Activated effector memory CD4-positive, alpha-beta T cell treated with anti-CD3 and anti-CD28 coated beads, Interleukin-2, amount 50 U/mL, for 16 hours (primary cell): Measurements from ENCODE around the gene SCRN1.
"Not testable (repeated sequence)": the region's sequence is repeated elsewhere in the genome, so short reads cannot be mapped to it uniquely, and the experiment has no call there.

ENCODE experiments used
- DNase-seq: peaks from one replicate; pipeline ENCODE4 v3.0.0-alpha.2; 2020

Gene SCRN1

DNA sequence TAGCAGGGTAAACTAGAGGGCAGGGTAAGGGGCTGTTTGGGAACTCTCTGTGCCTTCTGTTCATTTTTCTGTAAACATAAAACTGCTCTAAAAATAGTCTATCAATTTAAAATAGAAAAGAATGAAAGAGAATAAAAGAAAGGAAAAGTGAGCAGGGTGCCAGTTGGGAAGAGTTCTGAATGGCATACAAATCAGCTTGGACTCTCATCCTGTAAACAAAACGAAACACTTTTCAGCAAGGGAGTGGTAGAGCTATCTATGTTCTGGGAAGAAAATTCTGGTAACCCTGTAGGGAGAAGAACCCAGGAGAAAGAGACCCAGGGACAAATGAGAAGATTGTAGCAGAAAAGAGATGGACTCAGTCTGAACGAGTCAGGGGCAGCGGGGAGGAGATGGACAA lies 24.6 kb downstream of the SCRN1 start:
- DNase-seq, result no peak

DNA sequence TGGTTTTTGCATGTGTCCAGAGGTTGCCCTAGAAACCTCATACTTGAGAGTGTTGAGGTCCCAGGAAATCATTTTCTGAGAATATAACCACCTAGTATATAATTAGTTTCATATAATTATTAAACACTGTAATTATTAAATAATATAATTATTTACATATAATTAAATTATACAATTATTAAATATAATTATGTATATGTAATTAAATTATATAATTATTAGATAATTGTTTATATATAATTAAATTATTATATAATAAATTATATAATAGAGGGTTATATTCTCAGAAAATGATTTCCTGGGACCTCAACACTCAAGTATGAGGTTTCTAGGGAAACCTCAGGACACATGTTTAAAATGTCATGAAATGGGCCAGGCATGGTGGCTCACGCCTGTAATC lies 27.6 kb downstream of the SCRN1 start:
- DNase-seq, result no peak

DNA sequence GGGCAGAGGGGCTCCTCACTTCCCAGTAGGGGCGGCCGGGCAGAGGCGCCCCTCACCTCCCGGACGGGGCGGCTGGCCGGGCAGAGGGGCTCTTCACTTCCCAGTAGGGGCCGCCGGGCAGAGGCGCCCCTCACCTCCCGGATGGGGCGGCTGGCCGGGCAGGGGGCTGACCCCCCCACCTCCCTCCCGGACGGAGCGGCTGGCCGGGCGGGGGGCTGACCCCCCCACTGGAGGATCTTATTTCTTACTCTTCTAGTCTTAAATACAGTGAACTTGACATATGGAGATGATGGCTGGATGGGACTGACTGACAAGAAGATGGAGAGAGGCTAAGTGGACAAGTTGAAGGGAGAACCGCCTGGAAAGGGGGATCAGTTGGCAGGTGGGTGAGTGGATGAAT lies 28.0 kb downstream of the SCRN1 start:
- not testable (repeated sequence) for DNase-seq

DNA sequence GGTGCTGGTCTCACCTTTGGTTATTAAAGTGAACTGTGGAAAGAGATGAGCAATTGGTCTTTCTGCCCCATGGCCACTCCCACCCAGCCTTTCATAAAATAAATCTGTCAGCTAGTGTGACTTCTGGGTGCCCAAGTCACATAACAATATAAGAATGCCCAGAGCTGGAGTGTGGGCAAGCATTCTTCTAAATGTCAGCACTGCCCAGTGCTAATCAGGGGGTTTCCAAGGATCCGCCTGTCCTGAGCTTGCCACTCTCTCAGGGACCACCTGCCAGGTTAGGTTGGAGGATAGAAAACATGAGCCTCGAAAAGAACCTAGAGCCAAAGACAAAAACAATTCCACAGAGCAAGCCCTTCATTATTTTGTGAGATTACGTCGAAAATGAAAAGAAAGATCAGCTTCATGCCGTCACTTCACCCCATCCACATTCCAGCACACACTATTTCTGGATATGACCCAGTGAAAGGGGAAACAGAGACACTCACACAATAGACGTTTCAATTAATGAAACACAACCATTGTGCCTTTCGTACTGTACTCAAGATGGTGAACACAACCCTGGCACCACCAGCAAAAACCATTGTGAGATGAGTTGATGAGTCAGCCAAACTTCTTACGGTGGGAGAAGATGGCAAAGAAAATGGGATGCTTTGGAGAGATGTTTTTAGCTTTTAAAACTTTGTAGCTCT lies 30.8 kb downstream of the SCRN1 start:
- DNase-seq, result no peak

DNA sequence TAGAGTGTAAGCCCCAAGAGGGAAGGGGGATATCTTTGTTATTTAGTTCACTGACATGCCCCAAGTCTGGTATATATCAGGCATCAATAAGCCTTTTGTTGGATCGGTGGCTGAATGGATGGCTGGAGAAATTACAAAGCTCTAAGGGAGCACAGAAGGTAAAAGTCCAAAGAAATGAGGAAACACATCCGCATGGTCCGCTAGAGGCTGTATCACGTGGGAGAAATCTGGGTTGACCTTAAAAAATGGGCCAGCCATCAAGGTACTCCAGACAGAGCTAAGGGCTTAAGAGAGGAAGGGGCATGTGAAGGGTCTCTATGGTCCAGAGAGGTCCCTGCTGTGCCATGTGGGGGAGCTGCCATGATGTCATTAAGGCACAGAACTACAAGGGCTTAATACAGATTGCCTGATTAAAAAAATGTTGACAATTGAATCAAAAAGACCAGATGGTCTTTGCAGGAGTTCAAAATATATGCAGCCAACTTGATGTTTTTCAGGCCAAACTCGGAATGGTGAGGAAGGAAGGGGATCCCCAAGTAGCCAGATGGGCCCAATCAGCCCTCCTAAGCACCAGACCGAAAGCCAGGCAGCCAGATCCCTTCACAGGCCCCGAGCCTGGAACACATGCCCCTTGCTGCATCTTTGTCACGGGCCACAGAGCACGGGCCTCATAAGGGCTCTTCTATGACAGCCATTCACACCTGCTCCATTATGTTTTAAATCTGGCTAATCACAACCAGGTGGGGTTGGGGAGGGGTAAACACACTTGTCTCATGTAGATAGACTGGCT lies 31.9 kb downstream of the SCRN1 start:
- DNase-seq, result no peak

DNA sequence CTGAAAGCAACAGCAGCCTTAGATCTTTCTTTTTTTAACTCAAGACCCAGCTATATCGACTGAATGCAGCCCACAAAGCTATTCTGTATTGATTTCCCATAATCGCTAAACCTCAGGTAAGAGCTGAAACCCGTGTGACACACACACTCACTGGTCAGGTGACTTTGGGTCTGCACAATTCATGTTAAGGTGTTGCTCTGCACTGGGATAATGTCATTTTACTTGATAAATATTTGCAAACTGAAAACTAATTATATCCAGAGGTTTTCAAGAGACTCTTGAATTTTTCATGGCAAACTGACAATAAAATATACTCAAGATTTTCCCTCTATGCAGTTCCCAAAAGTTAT lies 33.1 kb downstream of the SCRN1 start:
- DNase-seq, result no peak

DNA sequence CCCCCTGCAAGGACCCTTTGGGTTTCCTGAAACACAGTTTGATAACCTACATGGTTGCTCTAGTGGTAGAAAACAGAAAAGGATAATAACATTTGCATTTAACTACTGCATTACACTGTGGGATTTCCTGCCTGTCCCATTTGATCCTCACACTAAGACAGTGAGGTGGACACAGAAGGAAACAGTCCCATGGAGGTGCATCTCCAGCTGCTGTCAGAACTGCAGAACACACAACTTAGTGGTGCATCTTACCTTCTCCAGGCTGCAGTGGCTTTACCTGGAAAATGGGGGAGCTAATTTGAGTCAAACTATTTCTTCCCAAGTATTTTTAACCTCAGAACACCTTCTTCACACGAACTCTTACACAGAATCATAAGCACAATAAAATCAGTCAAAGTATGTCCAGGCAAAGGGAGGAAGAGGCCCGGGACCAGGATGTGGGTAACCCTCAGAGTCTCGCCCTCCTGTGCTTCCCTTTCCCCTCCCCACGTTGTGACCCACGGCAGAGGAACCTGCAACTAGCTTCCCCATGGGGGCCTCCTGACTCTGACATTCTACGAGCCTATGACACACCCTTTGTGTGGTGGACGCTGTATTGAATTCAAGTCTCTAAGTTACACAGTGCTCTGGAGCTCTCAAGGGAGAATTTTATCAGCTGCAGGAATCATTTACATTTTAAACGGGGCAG lies 33.7 kb downstream of the SCRN1 start:
- DNase-seq, result no peak

DNA sequence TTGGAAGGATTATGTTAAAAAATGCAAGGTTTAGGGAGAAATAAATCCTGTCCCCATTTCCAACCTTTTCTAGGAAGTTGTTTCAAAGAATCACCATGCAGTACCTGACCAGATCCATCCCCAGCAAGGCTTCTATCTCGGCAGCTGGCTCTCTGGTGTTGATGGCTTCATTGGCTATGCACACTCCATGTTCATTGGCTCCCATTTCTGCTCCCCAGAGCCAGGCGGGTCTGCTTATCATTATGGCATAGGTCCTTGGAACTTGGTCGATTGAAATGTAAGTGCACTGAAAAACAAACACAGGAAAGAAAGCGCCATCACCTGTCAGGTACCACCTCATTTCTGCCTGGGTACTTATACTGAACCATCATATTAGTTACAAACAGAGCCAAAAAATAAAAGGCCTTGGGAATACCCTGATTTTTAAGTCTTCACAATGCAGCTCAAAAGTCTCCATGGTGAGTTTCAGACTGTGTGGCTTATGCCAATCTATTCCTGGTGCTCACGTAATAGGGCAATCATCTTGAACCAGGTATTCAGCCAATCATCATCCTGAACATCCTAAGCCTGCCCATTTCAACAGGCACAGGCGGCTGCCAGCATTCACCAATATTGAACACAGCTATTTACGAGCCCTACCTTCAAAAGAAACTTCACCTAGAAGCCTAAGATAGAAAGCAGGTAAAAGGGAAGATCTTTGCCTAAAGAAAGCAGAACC lies 34.4 kb downstream of the SCRN1 start:
- DNase-seq, result no peak

DNA sequence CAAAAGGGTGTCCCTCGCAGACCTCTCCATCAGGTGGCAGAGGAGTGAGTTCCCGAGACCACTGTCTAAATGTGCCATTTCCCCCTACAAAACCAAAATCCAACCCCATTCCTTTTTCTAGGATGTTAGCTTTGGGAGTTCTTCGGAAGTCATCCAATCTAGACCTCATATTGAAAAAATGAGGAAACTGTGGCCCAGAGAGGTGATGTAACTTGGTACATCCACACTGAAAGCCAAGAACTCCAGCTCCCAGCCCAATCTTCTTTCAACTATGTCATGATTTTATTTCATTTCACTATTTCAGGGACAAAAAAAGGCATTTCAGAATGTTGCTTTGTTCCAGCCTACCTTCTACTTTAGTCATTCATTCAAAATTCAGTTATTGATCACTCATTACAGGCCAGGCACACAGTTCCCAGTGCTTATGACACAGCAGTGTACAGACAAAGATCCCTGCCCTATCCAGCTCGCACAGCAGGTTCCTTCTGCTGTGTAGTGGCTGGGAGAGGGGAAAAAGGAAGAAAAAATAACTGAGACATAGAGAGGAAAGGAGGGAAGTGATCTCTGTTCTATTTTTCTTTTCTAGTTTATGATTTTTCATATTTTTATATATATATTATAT lies 35.8 kb downstream of the SCRN1 start:
- DNase-seq, result no peak

DNA sequence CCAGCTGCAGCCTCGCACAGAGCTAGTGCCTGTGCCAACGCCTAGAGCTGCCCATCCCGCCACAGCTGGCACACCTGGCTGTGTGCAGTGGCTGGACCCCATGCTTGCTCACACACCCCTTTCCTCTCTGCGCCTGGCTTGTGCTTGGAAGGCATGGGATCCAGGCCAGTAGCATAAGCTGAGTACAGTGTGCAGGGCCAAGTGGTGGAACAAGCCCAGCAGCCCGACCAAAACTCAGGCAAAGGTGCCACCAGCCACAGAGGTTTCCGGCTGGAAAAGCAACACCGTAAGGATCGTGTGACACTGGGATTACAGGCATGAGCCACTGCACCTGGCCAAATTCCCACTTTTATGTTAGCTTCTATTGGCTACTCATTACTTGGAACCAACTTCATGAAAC lies 38.4 kb downstream of the SCRN1 start:
- no peak for DNase-seq

DNA sequence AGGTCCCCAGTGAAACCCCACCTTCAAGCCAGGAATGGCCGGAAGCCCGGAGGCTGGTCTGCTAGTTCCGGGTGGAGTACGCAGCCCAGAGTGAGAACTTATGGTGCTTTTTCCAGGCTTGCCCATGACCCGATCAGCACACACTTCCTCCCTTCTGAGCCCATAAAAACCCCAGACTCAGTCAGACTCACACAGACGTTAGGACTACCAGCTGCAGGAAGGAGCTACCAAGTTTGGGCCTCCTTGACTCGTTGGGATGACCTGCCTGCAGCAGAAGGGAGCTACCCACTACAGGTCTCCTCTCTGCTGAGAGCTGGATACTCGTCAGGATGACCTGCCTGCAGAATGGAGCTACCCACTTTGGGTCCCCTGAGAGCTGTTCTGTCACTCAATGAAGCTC lies 39.1 kb downstream of the SCRN1 start:
- DNase-seq, result no peak

DNA sequence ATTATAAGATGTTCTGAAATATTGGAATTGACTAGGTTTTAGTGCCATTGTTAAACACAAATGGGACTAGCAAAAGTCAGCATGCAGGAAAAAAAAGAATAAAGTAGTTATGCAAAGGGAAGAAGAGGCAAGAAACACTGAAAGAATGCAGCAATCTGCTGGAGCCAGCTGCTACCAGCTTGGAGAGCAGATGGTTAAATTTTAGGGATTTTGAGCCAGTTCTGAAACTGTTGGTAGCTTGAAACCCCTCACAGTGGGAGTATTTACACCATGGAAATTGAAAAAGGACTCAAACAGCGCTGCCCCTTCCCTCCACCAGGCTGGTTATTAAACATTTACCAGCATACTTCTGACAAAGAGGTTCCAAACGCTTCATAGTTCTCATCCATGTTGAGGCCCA lies 41.0 kb downstream of the SCRN1 start:
- no peak for DNase-seq

DNA sequence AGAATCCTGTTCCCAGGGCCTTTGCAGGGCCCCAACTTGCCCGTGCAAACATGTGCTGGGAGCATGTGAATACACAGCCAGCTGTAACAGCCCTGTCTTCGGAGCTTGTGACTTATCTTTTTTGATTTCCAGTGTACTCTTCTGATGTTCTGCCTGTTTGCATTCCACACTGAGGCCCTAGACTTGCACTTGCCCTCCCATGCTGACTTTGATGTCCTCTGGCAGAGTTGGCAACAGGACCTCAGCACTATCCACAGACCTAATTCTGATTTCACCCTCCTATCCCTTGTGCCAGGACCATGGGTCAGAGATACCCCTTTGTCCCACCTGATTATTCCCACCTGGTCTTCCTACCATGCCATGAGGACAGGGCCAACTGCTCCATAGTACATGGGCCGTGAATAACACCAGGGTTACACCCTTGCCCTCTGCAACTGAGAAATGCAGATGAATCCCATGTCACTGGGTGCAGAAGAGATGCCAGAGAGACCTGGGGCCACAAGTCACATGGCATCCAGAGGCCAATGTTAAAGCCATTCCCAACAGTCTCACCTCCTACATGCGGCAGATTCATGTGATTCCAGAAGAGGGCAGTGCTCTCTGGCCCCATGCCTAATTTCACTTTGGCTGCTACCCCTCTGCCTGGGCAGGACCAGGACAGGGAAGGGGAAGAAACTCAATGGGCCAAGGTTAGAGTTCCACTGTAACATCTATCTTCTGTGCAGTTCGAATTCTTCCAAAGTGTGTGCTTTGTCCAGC lies 43.0 kb downstream of the SCRN1 start:
- DNase-seq, result no peak

DNA sequence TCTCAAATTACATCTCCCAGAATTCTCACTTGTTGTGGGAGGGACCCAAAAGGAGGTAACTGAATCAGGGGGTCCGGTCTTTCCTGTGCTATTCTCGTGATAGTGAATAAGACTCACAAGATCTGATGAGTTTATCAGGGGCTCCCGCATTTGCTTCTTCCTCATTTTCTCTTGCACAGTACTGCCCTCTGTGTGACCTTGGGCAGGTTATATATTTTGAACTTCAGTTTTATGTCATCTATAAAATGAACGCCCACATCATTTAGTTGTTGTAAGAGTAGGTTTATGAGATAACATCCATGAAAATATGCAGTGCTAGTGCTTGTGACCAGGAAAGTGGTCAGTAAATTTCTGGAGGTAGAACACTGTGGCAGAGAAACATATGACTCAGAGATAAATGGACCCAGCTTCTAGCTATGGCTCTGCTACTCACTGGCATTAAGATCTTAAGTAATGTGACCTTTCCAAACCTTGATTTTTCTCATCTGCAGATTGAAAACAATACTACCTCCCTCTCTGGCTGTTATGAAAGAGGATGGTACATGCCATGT lies 44.3 kb downstream of the SCRN1 start:
- DNase-seq, result no peak

DNA sequence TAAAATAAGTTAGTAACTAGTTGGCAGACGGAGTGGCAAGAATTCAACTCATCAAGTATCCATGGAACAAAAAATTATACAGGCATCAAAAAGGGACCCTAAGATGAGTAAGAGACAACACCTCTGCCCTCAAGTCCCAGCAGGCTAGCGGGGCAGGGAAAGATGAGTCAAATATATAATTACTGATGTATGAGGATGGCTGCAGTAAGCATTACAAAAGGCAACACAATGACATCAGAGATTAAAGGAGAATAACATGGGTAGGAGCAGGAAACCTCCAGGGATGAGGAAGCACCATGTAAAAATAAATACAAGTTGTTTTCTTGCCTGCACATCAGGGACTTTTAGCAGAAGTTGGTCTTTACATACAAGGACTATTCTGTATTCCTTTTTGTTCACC lies 49.4 kb downstream of the SCRN1 start:
- no peak for DNase-seq

DNA sequence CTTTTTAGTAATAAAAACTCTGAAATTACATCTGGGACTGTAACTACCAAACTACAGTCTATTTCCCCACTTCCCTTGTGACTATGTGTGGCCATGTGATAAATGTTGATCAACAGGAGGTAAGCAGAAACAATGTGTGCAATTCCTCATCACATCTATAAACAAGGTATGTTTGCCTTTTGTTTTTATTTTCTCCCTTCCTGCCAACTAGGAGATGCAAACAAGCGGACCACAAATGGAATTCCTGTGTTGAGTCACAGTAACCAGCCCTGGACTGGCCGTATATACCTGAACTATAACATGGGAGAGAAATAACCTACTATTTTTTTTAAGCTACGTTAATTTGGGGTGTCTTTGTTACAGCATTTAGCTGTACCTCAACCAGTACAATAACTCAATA lies 52.5 kb downstream of the SCRN1 start:
- no peak for DNase-seq

DNA sequence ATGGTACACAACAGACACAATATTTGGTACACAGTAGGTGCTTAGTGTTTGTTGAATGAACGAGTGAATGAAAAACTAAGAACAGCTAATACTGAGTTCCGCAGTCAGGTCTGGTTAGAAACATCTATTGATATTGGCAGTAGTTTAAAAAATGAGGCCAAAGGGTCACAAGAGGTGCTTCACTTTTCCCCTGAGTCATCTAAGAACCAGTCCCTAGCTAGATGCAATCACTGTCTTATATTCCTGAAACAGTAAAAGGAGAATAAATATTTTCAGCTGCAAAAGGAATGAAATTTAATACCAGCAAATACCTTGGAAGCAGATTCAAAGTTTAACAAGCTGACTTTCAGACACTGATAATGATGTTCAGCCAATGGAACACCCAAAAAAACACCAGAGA lies 54.5 kb downstream of the SCRN1 start:
- DNase-seq, result no peak

DNA sequence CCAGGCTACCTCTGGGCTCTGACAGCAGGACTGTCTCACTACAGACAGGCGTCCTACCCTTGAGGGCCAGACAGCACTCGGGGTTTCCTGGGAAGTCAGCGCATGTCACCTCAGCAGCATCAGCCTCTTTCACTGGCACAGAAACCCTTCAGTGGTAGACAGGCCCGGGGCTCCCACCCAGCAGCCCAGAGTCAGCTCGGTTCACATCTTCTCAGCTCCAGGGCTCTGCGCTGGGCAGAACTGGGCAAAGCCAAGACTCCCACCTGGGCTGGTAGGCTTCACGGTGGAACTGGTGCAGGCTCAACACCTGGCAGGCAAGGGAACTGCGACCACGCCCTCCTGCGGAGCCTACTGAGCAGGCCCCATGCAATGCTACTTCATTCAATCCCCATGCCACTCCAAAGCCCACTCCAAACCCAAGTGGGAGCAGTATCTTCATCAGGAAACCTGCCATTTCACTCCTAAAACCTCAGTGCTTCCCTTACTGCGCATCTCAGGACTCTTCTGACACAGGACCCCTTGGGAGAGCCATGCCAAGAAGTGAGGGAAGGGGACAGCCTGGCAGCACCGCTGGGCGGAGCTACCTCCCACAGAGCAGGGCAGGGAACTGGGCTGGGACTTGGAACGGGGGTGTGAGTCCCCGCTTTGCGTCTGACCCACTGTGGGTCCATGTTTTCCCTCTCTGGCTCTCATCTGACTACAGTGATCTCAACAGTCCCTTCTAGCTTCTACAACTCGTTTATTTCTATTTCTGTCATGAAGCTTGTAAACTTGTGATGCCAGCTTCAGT lies 60.4 kb downstream of the SCRN1 start:
- no peak for DNase-seq

DNA sequence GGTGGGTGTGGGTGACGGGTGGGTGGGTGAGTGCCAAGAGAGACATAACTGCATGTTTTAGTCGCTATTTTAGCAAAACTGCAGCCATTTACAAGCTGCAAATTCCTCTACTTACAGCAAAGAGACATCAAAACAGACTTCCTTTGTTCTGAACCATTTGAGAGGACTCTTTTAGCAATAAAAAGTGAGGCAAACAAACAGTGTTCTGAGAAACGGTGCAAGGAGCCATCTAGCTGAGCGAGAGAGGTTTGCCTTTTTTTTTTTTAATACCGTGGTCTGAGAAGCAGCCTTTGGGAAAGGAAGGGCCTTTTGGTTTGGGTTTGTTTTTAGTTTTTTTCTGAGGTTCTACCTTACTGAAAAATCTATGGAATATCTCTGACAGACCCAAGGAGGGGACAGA lies 62.9 kb downstream of the SCRN1 start:
- no peak for DNase-seq

DNA sequence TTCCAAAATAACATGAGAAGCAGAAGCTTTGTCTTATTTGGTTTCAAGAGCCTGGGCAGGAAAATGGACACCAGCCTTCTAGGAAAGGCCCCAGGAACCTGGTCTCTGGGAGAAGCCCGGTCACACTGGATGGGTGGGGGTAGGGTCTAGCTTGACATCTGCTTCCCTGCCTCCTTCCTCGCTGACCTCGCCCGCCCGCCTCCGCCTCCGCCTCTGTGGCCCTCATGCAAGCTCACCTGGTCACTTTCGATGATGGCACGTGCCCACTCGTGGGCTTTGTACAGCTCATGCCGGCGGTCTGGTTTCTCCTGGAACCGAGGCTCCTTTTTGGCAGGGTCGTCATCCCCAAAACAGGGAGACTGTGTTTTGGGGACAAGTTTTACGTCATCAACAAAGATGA lies 63.4 kb downstream of the SCRN1 start:
- no peak for DNase-seq

DNA sequence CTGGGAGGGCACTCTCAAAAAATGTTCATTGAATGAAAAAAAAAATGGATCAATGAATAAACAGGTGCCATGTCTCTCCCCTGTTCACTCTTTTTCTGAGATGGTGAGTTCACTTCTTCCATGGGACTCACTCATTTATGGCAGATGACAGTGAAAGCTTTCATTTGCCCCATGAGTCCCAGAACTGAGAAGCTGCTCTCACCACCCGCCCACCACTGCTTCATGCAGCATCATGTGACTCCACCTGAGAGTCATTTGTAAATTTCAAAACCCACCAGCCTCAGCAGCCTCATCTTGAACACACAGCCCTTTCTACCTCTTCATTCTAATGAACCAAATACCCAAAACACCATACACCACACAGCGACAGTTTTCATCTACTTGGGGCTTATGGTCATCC lies 64.9 kb downstream of the SCRN1 start:
- no peak for DNase-seq
